ENCODE data around the gene MYDGF. TPM values are rescaled to one million over a fixed set of nuclear protein-coding genes. Genes with fewer than 3 reads are reported as not detected.

Gene MYDGF
- polyA plus RNA-seq, 3 donors, result 64.6 to 165 (median 160) TPM

- Mint-ChIP-seq H3K4me1 (no peaks in the 10 kb centered on the region), H3K27ac (no peak overlapping the region), H3K27me3 (ENCODE audit: low read depth in 3 of 3) (peaks cover 0 to 2% (median 0%) of the 10 kb centered on the region in 3 donors), H3K9me3 (no peaks in the 10 kb centered on the region), H3K4me3 (no peak overlapping the region), H3K36me3 (peaks cover 76 to 97% of the 10 kb centered on the region in 2 donors)
- no peaks in the 10 kb centered on the region for H3K9me3 ChIP-seq (replicated peaks in 1 of 2; ENCODE audit: control insufficient read depth in 1 of 2, insufficient read depth in 1 of 2, low read length in 2 of 2)
- no peaks in the 10 kb centered on the region for H4K20me1 ChIP-seq (ENCODE audit: insufficient read depth, low read length)
- peaks cover 92 to 99% of the 10 kb centered on the region in 2 donors for H3K36me3 ChIP-seq (replicated peaks in 1 of 2; ENCODE audit: control insufficient read depth in 1 of 2, insufficient read depth in 2 of 2, low read length in 2 of 2)
- no peaks in the 10 kb centered on the region for H3K27me3 ChIP-seq (ENCODE audit: control insufficient read depth in 2 of 2, insufficient read depth in 2 of 2, low read length in 2 of 2)
- no peaks in the 10 kb centered on the region for H3K4me1 ChIP-seq (ENCODE audit: control insufficient read depth in 1 of 2, insufficient read depth in 2 of 2, low read length in 2 of 2)
- WGBS (ENCODE audit: insufficient coverage), result 97% methylated on average over 32 of the region's 33 CpGs
- H3K4me2 ChIP-seq (replicated peaks; ENCODE audit: extremely low read depth, low read length, poor library complexity, severe bottlenecking), result no peak overlapping the region
- H3K9ac ChIP-seq (ENCODE audit: insufficient read depth, low read length, poor library complexity, severe bottlenecking), result no peak overlapping the region
- no peak overlapping the region for H2AFZ ChIP-seq (ENCODE audit: insufficient read depth, low read depth, low read length, poor library complexity, severe bottlenecking)
- no peak overlapping the region for H3K4me3 ChIP-seq (replicated peaks in 1 of 3; ENCODE audit: low read depth in 2 of 3, low read length in 3 of 3)
- no peaks in the 10 kb centered on the region for H3K79me2 ChIP-seq (ENCODE audit: insufficient read depth, low read length)
- intact Hi-C loops (cut with micrococcal nuclease), result no loop called here
- no peak for DNase-seq
- TF ChIP-seq CTCF (IDR thresholded peaks at IDR 0.05), result no peak
- no peak overlapping the region for H3K27ac ChIP-seq (ENCODE audit: low read depth in 1 of 2, low read length in 2 of 2)
Observed at GRCh38 chr19:4699826-4700692, 29.9 kb upstream of the MYDGF start.

GRCh38 chr19:4697304-4697703, 27.2 kb upstream of the MYDGF start:
- intact Hi-C loops (cut with micrococcal nuclease), result no loop called here
- H3K27ac ChIP-seq (ENCODE audit: low read depth in 1 of 2, low read length in 2 of 2), result no peak overlapping the region
- no peaks in the 10 kb centered on the region for H3K79me2 ChIP-seq (ENCODE audit: insufficient read depth, low read length)
- H3K4me1 ChIP-seq (ENCODE audit: control insufficient read depth in 1 of 2, insufficient read depth in 2 of 2, low read length in 2 of 2), result no peaks in the 10 kb centered on the region
- Mint-ChIP-seq H3K4me3 (no peak overlapping the region), H3K27ac (no peak overlapping the region), H3K36me3 (peaks cover 80 to 99% of the 10 kb centered on the region in 2 donors), H3K4me1 (no peaks in the 10 kb centered on the region), H3K27me3 (ENCODE audit: low read depth in 3 of 3) (peaks cover 0 to 2% (median 0%) of the 10 kb centered on the region in 3 donors), H3K9me3 (no peaks in the 10 kb centered on the region)
- no peak for TF ChIP-seq CTCF (IDR thresholded peaks at IDR 0.05)
- H2AFZ ChIP-seq (ENCODE audit: insufficient read depth, low read depth, low read length, poor library complexity, severe bottlenecking), result no peak overlapping the region
- DNase-seq, result no peak
- peaks cover 95 to 99% of the 10 kb centered on the region in 2 donors for H3K36me3 ChIP-seq (replicated peaks in 1 of 2; ENCODE audit: control insufficient read depth in 1 of 2, insufficient read depth in 2 of 2, low read length in 2 of 2)
- no peak overlapping the region for H3K9ac ChIP-seq (ENCODE audit: insufficient read depth, low read length, poor library complexity, severe bottlenecking)
- H3K27me3 ChIP-seq (ENCODE audit: control insufficient read depth in 2 of 2, insufficient read depth in 2 of 2, low read length in 2 of 2), result no peaks in the 10 kb centered on the region
- peaks cover 5% of the 10 kb centered on the region for H4K20me1 ChIP-seq (ENCODE audit: insufficient read depth, low read length)
- no peak overlapping the region for H3K4me3 ChIP-seq (replicated peaks in 1 of 3; ENCODE audit: low read depth in 2 of 3, low read length in 3 of 3)
- no peaks in the 10 kb centered on the region for H3K9me3 ChIP-seq (replicated peaks in 1 of 2; ENCODE audit: control insufficient read depth in 1 of 2, insufficient read depth in 1 of 2, low read length in 2 of 2)
- over 99% methylated on average over 12 of the region's 14 CpGs for WGBS (ENCODE audit: insufficient coverage)
- no peak overlapping the region for H3K4me2 ChIP-seq (replicated peaks; ENCODE audit: extremely low read depth, low read length, poor library complexity, severe bottlenecking)
